Rectal smooth muscle tissue (tissue), 1 donor: ENCODE results near the gene SKOR2.

Experiments
- H3K27ac ChIP-seq: one replicate; pipeline ENCODE4 v1.7.0; 2013; ENCODE audit warnings: low read depth, low read length, inconsistent platforms
- H3K27me3 ChIP-seq: one replicate; pipeline ENCODE4 v1.7.0; 2013; ENCODE audit warnings: low read length; ENCODE audit not compliant: control insufficient read depth, insufficient read depth
- H3K36me3 ChIP-seq: one replicate; pipeline ENCODE4 v1.7.0; 2013; ENCODE audit warnings: low read length; ENCODE audit not compliant: control insufficient read depth, insufficient read depth
- H3K4me1 ChIP-seq: one replicate; pipeline ENCODE4 v1.7.0; 2013; ENCODE audit warnings: low read length; ENCODE audit not compliant: control insufficient read depth, insufficient read depth
- H3K4me3 ChIP-seq: one replicate; pipeline ENCODE4 v1.7.0; 2013; ENCODE audit warnings: low read length
- H3K9ac ChIP-seq: one replicate; pipeline ENCODE4 v1.7.0; 2013; ENCODE audit warnings: low read length

Gene SKOR2

GRCh38 chr18:47265197-47265596 is 13.7 kb upstream of the SKOR2 start:
- Histone ChIP-seq H3K4me3 (no peak overlapping the region), H3K27ac (no peak overlapping the region), H3K4me1 (no peaks in the 10 kb centered on the region), H3K9ac (no peak overlapping the region), H3K27me3 (peaks cover 7% of the 10 kb centered on the region), H3K36me3 (no peaks in the 10 kb centered on the region)

- H3K27me3 ChIP-seq, result peaks cover 14% of the 10 kb centered on the region
- H3K4me1 ChIP-seq, result no peaks in the 10 kb centered on the region
- no peaks in the 10 kb centered on the region for H3K36me3 ChIP-seq
- no peak overlapping the region for H3K4me3 ChIP-seq
- H3K27ac ChIP-seq, result no peak overlapping the region
- H3K9ac ChIP-seq, result no peak overlapping the region
These were observed 12.8 kb upstream of the SKOR2 start for GRCh38 chr18:47264308-47264700.

- no peak overlapping the region for H3K9ac ChIP-seq
- no peak overlapping the region for H3K4me3 ChIP-seq
- no peaks in the 10 kb centered on the region for H3K4me1 ChIP-seq
- H3K36me3 ChIP-seq, result no peaks in the 10 kb centered on the region
- peaks cover 17% of the 10 kb centered on the region for H3K27me3 ChIP-seq
- no peak overlapping the region for H3K27ac ChIP-seq
These were observed 12.2 kb upstream of the SKOR2 start for GRCh38 chr18:47263430-47264307.

- H3K27ac ChIP-seq, result no peak overlapping the region
- peaks cover 17% of the 10 kb centered on the region for H3K27me3 ChIP-seq
- H3K4me1 ChIP-seq, result no peaks in the 10 kb centered on the region
- H3K4me3 ChIP-seq, result no peak overlapping the region
- no peak overlapping the region for H3K9ac ChIP-seq
- H3K36me3 ChIP-seq, result no peaks in the 10 kb centered on the region
These were observed 11.6 kb upstream of the SKOR2 start for GRCh38 chr18:47263150-47263429.

- Histone ChIP-seq H3K27me3 (peaks cover 17% of the 10 kb centered on the region), H3K27ac (no peak overlapping the region), H3K9ac (no peak overlapping the region), H3K4me3 (no peak overlapping the region), H3K4me1 (no peaks in the 10 kb centered on the region), H3K36me3 (no peaks in the 10 kb centered on the region)
These were observed 11.1 kb upstream of the SKOR2 start for GRCh38 chr18:47262301-47263149.

GRCh38 chr18:47261902-47262300 is 10.4 kb upstream of the SKOR2 start:
- H3K27me3 ChIP-seq, result peaks cover 17% of the 10 kb centered on the region
- no peak overlapping the region for H3K4me3 ChIP-seq
- no peaks in the 10 kb centered on the region for H3K36me3 ChIP-seq
- no peak overlapping the region for H3K9ac ChIP-seq
- no peak overlapping the region for H3K27ac ChIP-seq
- H3K4me1 ChIP-seq, result no peaks in the 10 kb centered on the region

GRCh38 chr18:47260924-47261701 is 9.7 kb upstream of the SKOR2 start:
- H3K27me3 ChIP-seq, result peaks cover 17% of the 10 kb centered on the region
- H3K4me1 ChIP-seq, result no peaks in the 10 kb centered on the region
- no peak overlapping the region for H3K27ac ChIP-seq
- no peaks in the 10 kb centered on the region for H3K36me3 ChIP-seq
- no peak overlapping the region for H3K4me3 ChIP-seq
- H3K9ac ChIP-seq, result no peak overlapping the region

- Histone ChIP-seq H3K4me1 (no peaks in the 10 kb centered on the region), H3K4me3 (no peak overlapping the region), H3K27ac (no peak overlapping the region), H3K9ac (no peak overlapping the region), H3K36me3 (no peaks in the 10 kb centered on the region), H3K27me3 (peaks cover 17% of the 10 kb centered on the region)
These were observed 8.9 kb upstream of the SKOR2 start for GRCh38 chr18:47260120-47260923.

GRCh38 chr18:47254341-47254939 is 3.0 kb upstream of the SKOR2 start:
- Histone ChIP-seq H3K4me1 (no peaks in the 10 kb centered on the region), H3K4me3 (no peak overlapping the region), H3K36me3 (no peaks in the 10 kb centered on the region), H3K27me3 (peaks cover 21% of the 10 kb centered on the region), H3K27ac (no peak overlapping the region), H3K9ac (no peak overlapping the region)

GRCh38 chr18:47253101-47253654 is 1.7 kb upstream of the SKOR2 start:
- Histone ChIP-seq H3K36me3 (no peaks in the 10 kb centered on the region), H3K9ac (no peak overlapping the region), H3K4me1 (no peaks in the 10 kb centered on the region), H3K27ac (no peak overlapping the region), H3K4me3 (no peak overlapping the region), H3K27me3 (peaks cover 22% of the 10 kb centered on the region)

- Histone ChIP-seq H3K9ac (no peak overlapping the region), H3K27me3 (peaks cover 25% of the 10 kb centered on the region), H3K4me1 (no peaks in the 10 kb centered on the region), H3K27ac (no peak overlapping the region), H3K36me3 (no peaks in the 10 kb centered on the region), H3K4me3 (no peak overlapping the region)
These were observed 941 bp downstream of the SKOR2 start for GRCh38 chr18:47250391-47251046.
